ENCODE measurements around the gene CCDC47. TPM values are rescaled to one million over a fixed set of nuclear protein-coding genes. Genes with fewer than 3 reads are reported as not detected.

Gene CCDC47
- total and polyA plus RNA-seq, 12 donors: 32.0 to 153 (median 88.6) TPM

- H3K27me3 ChIP-seq: no peaks in the 10 kb centered on the region
- peak overlapping the region in 1 of 10 donors; percentile 15 for H3K27ac ChIP-seq
- no peak for DNase-seq
- H3K4me1 ChIP-seq: peaks cover 0 to 29% (median 0%) of the 10 kb centered on the region in 9 donors
- H3K4me3 ChIP-seq: no peak overlapping the region
- intact Hi-C loops (cut with DNase I): no loop called here
- TF ChIP-seq CTCF (IDR thresholded peaks at IDR 0.05): no peak
- peaks cover 0 to 100% (median 47%) of the 10 kb centered on the region in 9 donors for H3K36me3 ChIP-seq
- ATAC-seq: peak in 1 of 8 donors; percentile 31
- H3K9me3 ChIP-seq: no peaks in the 10 kb centered on the region
- WGBS, 2 donors: 85 to 93% methylated on average over 10 of the region's 10 CpGs
Observed at GRCh38 chr17:63760771-63761539, 12.4 kb downstream of the CCDC47 start.

- no peak for ATAC-seq
- H3K27ac ChIP-seq: no peak overlapping the region
- intact Hi-C loops (cut with DNase I): no loop called here
Observed at GRCh38 chr17:63758428-63758827, 15.0 kb downstream of the CCDC47 start.

GRCh38 chr17:63754046-63754445, 19.4 kb downstream of the CCDC47 start:
- ATAC-seq: no peak
- Histone ChIP-seq H3K27ac (peak overlapping the region in 1 of 10 donors; percentile 44), H3K36me3 (peaks cover 0 to 100% (median 60%) of the 10 kb centered on the region in 9 donors), H3K9me3 (no peaks in the 10 kb centered on the region), H3K4me1 (peaks cover 0 to 30% (median 0%) of the 10 kb centered on the region in 9 donors), H3K4me3 (no peak overlapping the region), H3K27me3 (no peaks in the 10 kb centered on the region)
- no peak for TF ChIP-seq CTCF (IDR thresholded peaks at IDR 0.05)
- 94 to 99% methylated on average over 3 of the region's 3 CpGs for WGBS, 2 donors
- intact Hi-C loops (cut with DNase I): no loop called here
- DNase-seq: no peak

More at GRCh38 chr17:63758428-63758827, 15.0 kb downstream of the CCDC47 start:
- H3K27me3 ChIP-seq: no peaks in the 10 kb centered on the region
- peaks cover 0 to 100% (median 65%) of the 10 kb centered on the region in 9 donors for H3K36me3 ChIP-seq
- WGBS, 2 donors: 86 to 87% methylated on average over 2 of the region's 2 CpGs
- DNase-seq: no peak
- peaks cover 0 to 32% (median 0%) of the 10 kb centered on the region in 9 donors for H3K4me1 ChIP-seq
- TF ChIP-seq CTCF (IDR thresholded peaks at IDR 0.05): no peak
- no peaks in the 10 kb centered on the region for H3K9me3 ChIP-seq
- H3K4me3 ChIP-seq: no peak overlapping the region

- no peak overlapping the region for H3K4me3 ChIP-seq
- H3K36me3 ChIP-seq: peaks cover 0 to 100% (median 67%) of the 10 kb centered on the region in 9 donors
- intact Hi-C loops (cut with DNase I): no loop called here
- WGBS, 2 donors: 94% methylated on average over 1 of the region's 1 CpG
- no peaks in the 10 kb centered on the region for H3K27me3 ChIP-seq
- H3K4me1 ChIP-seq: peaks cover 0 to 30% (median 0%) of the 10 kb centered on the region in 9 donors
- no peak for DNase-seq
- H3K27ac ChIP-seq: peak overlapping the region in 1 of 10 donors; percentile 44
- TF ChIP-seq CTCF (IDR thresholded peaks at IDR 0.05): no peak
- ATAC-seq: no peak
- H3K9me3 ChIP-seq: no peaks in the 10 kb centered on the region
Observed at GRCh38 chr17:63753215-63753614, 20.2 kb downstream of the CCDC47 start.
